HS-5 (cell line): ENCODE measurements around the gene PTEN.
A peak's percentile ranks its signal among the peaks of the same experiment; 100 is the strongest.

Source experiments
- DNase-seq: peaks from one replicate; pipeline ENCODE4 v3.0.0-alpha.2; 2012; ENCODE audit warnings: low read depth

PTEN gene

DNA sequence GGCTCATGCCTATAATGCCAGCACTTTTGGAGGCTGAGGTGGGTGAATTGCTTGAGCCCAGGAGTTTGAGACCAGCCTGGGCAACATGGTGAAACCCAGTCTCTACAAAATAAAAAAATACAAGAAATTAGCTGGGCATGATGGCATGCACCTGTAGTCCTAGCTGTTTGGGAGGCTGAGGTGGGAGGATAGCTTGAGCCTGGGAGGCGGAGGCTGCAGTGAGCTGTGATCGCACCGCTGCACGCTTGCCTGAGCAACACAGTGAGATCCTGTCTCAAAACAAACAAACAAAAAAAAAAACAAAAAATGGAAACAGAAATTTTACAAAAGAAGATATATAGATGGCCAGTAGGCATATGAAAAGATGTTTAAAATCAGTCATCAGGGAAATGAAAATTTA lies 57.1 kb downstream of the PTEN start:
- DNase-seq, result no peak

DNA sequence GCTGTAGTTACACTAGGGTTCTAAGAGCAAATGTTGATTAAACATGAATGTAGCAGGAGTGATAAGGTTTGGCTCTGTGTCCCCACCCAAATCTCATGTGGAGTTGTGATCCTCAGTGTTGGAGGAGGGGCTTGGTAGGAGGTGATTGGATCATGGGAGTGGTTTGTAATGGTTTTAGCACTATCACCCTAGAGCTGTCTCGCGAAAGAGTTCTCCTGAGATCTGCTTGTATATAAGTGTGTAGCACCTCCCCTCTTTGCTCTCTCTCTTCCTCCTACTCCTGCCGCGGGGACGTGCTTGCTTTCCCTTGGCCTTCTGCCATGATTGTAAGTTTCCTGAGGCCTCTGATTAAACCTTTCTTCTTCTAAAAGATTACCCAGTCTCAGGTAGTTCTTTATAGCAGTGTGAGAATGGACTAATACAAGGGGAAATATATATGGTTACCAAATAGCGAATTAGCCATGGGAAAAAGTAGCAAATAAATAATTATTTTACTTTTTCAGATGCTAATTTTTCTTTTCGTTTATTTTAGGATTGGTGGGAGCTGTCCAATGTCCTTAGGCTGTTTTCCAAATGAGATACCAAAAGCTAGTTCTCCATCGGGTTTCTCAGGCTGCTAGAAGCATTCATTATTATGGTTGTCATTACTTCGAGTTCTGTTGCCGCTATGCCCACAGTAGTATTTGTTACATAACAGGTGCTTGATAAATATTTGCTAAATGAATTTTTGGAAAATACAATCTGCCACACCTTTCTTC lies 58.7 kb downstream of the PTEN start:
- no peak for DNase-seq

DNA sequence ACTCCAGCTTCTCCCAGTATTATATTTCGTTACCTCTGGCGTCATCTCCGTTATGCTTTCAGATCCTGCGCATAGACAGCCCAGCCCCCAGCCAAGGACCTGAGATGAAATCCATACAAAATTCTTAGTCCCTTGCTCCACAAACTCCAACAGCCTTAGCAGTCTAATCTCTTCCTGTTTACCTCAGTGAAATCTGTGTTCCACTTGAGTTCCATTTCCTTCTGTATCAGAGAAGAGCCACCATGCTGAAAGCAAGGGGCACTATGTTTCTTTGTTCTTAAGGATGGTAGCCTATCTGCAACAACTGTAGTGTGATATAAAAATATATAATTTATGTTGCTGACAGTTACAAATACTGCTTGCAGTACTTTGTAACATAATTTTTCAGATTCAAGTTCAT lies 59.8 kb downstream of the PTEN start:
- no peak for DNase-seq

DNA sequence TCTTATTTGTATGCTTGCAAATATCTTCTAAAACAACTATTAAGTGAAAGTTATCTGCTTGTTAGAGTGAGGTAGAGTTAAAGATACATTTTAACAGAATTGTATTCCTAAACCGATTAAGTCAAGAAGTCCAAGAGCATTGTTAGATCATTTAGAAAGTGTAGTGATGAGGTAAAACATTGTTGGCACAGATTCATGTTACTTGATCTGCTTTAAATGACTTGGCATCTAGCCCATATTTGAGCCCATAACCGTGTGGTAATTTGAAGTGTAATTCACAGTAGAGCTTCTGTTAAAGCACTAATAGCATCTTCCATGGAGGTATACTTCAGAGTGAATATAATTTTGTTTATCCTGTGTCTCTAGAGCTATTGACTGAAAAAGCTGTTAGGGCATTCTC lies 62.1 kb downstream of the PTEN start:
- DNase-seq, result no peak

DNA sequence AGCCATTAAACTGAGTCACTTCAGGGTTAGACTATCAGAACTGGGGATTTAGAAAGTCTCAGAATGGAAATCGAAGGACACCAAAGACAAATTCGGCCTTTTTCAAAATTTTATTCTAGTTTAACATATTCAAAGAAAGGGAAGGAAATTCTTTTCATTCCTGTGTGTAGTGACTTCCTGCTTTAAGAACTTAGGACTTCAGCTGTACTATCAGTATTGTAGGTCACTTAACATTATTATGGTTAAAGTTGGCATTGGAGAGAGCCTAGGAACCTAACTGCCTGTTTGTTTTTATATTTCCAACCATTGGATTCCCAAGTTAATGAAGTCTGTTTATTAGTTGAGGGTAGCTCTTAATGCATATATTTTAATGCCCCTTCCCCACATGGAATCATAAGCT lies 63.7 kb downstream of the PTEN start:
- DNase-seq, result no peak

DNA sequence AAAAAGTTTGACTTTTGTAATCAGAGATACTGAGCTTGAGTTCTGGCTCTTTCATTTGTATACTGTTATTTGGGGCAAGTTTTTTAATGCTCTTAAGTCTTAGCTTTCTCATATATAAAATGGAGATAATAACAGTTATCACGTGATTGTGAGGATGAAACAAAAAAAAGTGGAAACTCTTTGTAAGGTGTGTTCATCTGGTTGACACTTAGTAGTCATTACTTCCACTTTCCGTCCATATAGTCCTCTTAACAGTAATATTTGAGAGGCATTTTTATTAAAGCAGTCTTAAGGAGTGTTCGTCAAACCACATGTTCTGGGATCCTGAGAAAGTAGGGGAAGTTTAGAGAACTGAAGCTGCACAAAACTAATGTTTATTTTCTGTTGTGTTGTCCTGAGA lies 65.6 kb downstream of the PTEN start:
- DNase-seq, result no peak

DNA sequence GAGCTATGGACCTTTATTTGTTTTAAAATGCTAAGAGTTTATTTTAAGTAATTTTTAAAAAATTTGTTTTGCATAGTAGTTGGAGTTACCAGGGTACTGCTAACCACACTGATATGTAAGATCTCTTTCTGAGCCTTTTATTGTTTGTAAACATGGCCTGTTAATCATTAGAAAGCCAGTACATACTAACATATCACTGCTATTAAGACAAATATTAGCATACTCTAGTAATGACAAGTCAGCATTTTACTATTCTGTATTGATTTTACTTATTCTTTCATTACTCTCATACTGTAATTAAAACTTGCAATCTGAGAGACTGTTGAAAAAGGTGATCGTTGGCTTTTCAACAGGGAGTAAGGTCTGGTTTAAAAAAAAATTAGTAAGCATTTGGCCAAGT lies 66.7 kb downstream of the PTEN start:
- no peak for DNase-seq

DNA sequence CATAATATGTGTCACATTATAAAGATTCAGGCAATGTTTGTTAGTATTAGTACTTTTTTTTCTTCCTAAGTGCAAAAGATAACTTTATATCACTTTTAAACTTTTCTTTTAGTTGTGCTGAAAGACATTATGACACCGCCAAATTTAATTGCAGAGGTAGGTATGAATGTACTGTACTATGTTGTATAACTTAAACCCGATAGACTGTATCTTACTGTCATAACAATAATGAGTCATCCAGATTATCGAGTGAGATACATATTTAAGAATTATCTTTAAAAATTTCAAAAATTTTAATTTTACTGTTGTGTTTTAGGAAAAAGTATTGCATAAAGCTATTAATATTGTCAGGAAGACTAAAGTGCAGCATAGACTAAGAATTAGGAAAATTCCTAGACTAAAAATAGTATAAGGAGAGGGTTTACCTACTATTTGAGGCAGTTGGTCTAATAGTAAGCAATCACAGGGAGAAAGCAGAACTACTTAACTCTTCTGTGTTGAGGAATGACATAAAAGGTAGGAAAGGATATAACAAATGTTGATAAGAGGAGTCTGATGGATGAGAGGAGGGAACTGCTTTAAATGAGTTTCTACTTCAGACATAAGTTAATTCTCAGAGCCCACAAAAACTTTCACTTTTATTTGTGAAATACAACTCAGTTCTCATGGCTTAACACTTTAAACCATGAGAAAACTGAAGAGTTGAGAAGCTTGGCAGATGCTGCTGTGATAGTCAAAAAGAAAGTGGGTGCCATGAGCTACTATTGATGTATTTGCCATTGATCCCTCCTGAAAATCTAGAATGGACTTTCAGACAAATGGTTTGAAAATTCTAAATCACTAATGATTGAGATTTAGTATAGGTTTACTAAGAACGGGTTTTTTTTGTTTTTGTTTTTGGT lies 67.8 kb downstream of the PTEN start:
- no peak for DNase-seq

DNA sequence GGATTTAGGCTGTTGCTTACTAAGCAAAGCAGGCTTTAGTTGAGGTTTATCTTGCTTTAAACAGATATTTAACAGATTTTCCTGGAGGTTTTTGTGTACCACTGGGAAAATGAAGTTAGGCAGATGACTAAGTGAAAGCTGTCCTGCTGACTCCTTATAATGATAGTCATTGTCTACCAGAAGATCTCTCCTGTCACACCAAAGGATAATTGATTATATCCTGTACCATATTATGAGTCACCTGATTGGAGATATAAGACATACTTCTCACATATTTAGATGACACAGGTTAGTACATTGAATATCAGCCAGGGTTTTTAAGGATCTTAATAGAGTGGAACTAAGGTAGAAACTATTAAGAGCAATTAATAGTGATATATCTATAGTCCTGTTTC lies 68.4 kb downstream of the PTEN start:
- DNase-seq, result peak; percentile 41

DNA sequence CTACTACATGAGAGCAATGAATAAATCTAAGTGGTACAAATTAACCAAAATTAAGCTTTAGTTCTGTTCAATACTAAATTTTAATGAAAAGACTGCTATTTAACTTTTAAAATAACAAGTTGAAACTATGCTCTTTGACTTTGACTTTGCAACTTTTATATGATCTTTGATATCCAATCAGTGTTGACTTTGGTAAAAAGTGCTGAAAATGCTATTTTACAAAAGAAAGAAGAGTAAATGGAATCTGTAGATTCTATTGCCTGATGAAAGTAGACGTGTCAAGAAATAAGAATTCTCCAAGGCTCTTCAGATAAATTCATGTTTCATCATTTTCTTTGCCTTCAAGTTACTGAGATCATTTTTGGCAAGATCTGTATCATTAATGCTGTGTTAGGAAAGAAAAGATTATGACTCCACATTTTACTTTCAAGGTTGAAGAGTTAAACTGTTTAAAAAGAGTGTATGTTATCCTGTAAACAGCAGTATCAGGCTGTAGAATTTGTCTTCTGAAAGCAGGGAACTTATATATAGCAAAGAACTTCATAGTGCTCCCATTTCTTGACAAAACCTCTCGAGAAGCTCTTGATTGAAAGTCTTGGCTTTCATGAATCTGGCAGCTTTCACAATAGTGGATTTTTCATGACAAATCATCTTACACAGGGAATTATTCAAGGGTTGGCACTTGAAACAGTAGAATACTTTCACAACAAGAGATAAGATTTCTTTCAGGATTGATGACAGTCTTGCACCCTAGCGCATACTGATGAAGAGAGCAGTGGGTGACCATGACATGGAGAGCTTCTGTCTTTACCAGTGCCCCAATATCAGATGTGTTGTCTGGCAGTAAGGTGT lies 72.1 kb downstream of the PTEN start:
- DNase-seq, result no peak

DNA sequence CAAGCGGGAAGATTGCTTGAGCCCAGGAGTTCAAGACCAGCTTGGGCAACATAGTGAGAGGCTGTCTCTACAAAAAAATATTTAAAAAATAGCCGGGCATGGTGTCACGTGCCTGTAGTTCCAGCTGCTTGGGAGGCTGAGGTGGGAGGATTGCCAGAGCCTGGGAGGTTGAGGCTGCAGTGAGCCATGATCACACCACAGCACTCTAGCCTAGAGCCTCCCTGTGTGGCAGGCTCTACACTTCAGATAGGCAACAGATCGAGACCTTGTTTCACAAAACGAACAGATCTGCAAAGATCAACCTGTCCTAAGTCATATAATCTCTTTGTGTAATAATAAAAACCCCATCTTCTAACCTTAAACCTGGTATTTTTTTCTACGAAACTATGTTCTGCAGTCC lies 76.8 kb downstream of the PTEN start:
- no peak for DNase-seq

DNA sequence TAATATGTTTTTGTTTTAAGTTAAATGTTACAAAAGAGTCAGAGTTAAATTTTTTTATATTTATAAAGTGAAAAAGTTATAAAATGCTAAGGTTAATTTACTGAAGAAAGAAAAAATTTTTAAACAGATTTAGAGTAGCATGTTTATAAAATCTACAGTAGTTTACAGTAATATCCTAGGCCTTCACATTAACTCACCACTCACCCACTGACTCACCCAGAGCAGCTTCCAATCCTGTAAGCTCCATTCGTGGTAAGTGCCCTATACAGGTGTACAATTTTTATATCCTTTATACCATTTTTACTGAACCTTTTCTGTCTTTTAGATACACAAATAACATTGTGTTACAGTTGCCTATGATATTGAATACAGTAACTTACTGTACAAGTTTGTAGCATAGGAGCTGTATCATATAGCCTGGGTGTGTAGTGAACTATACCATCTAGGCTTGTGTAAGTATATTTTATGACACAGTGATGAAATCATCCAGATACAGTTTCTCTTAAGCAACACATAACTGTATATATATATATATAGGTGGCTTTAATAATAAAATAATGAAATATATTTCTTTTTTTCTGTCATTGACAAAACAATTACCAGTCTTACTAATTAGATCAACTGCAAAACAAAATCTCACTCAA lies 79.6 kb downstream of the PTEN start:
- DNase-seq, result no peak

DNA sequence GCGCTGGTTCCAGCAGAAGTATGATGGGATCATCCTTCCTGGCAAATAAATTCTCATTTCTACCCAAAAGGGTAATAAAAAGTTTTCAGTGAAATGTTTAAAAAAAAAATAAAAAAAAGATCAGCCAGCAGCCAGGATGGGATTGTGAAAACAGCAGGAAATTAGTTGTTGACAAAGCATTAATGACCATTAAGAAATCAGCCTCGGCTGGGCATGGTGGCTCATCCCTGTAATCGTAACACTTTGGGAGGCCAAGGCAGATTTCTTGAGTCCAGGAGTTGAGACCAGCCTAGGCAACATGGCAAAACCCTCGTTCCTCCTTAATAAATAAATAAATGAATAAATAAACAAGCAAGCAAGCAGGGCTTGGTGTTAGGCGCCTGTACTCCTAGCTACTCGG lies 82.6 kb downstream of the PTEN start:
- DNase-seq, result no peak

DNA sequence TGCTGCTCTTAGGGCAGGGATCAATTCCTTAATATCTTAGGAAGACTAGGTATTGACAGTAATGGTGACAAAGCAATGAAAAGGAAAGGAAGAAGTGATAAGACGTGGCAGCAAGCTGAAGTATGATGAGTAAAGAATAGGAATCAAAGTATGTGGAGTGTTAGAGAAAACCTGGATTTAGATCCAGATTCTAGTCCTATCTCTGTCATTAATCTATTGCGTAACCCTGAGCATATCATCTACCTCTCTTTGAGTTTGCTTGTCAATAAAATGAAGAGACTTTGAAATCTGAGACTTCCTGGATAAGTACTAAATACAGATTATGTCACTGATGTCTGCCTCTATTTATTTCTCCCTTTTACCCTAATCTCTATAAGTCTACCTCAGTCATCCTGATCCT lies 89.2 kb downstream of the PTEN start:
- DNase-seq, result no peak

DNA sequence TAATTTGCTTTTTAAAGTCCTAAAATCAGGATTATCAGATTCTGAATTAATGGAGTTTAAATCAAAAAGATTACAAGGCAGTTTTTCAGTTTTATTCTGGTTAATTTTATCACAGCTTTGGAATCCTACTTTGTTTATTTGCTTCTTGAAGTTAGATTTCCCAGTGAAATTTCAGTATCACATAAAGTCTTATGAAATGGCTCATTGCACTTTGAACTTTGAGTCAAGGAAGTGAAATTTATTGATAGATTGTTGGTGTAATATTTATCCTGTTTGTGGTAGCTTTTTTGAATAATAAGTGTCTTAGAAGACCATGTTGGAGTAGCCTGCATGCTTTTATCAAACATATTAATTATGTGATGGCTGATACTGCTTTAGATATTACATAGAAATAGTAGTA lies 92.6 kb downstream of the PTEN start:
- DNase-seq, result no peak

DNA sequence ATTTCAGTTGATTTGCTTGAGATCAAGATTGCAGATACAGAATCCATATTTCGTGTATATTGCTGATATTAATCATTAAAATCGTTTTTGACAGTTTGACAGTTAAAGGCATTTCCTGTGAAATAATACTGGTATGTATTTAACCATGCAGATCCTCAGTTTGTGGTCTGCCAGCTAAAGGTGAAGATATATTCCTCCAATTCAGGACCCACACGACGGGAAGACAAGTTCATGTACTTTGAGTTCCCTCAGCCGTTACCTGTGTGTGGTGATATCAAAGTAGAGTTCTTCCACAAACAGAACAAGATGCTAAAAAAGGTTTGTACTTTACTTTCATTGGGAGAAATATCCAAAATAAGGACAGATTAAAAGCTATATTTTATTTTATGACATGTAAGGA lies 94.3 kb downstream of the PTEN start:
- no peak for DNase-seq

DNA sequence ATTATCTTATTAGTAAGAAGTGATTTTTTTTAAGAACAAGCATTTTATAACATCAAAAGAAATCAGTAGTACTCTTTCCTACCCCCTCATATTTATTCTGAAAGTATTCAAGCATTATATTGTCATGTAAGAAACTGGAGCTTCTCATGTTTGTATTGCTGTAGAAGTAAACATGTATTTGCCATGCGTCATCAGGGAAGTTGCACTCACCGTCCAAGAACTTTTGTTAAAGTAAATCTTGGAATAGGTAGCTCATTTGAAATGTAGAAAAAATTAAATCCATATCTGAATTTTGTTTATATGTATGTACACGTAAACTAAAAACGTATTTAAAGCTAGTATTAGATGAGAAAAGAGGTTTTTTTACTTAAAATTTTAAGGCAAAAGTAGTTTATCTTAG lies 96.8 kb downstream of the PTEN start:
- no peak for DNase-seq

DNA sequence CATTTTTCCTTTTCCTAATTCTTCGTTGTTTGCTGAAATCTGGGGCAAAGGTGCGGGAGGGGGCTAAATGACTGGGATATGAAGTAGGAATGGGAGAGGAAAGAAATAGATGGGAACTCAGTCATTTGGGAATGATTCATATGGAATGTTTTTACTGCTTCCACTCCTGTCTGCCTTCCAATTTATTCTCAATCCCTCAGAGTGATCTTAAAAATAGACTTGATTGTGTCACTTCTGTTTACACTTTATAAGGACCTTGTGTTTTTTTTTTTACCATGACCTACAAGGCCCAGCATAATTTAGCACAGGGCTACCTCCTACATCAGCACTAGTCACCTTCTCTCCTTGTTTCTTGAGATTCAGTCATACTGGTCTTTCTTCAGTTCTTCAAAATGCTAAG lies 97.9 kb downstream of the PTEN start:
- peak; percentile 68 for DNase-seq

DNA sequence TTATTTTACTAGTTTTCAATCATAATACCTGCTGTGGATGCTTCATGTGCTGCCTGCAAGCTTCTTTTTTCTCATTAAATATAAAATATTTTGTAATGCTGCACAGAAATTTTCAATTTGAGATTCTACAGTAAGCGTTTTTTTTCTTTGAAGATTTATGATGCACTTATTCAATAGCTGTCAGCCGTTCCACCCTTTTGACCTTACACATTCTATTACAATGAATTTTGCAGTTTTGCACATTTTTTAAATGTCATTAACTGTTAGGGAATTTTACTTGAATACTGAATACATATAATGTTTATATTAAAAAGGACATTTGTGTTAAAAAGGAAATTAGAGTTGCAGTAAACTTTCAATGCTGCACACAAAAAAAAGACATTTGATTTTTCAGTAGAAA lies 103.0 kb downstream of the PTEN start:
- no peak for DNase-seq

DNA sequence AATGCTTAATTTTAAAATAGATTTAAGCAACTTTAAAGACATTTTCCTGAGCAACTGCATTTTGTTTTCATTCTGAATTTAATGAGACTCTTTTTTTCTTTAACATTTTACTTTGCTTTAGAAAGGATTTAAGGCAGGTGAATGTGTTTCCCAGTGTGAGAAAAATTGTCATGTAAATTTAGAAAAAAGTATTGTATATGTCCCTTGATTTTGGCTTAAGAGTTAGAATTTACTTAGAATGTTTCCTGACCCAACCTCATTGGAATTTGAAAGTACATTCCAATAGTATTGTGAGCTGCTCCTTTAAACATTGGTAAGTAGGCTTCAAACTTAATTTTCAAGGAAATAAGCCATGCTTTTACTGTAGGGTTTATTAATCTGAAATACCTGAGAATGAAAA lies 110.2 kb downstream of the PTEN start:
- no peak for DNase-seq

DNA sequence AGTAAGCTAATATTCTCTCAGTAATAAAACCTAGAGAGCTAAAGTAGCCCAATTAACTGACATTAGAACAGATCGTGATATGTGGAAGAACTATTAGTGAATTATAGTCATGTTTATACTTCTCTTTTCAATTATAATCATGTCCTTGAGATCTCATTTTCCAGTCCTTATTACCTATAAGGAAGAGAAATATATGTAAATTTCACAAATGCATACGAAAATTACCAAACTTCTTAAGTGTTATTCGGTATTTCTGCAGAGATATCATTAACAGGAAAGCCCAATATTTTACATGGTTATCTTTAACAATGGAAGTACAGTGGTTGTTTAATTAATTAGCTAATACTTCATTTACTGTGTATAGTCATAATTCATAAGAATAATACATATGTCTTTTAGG lies 110.7 kb downstream of the PTEN start:
- no peak for DNase-seq

DNA sequence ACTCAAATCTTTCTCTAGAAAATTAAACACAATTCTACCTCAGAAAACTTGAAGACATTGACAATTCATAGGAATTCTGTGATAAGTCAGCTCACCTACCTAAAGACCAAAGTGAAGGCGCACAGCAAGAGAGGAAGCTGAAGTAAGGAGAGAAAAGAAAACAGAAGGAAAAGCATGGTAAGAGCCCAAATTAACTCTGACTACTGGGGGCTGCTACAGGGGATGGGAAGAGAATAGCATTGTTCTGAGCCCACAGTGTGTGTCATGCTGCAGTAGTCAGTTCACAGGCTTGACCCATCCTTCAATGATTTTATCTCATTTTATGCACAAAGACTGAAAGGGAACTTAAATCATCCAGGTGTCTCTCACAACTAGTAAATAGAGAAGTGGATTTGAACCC lies 111.3 kb downstream of the PTEN start:
- no peak for DNase-seq
